ENCODE data around the gene NLRP6. TPM values are rescaled to one million over a fixed set of nuclear protein-coding genes. Genes with fewer than 3 reads are reported as not detected.
"Not testable (repeated sequence)": the region's sequence is repeated elsewhere in the genome, so short reads cannot be mapped to it uniquely, and the experiment has no call there.

NLRP6 gene
- total and polyA plus RNA-seq, 2 experiments from 2014 or later: 1.4 TPM; not detected in 1

- no peaks in the 10 kb centered on the region for H4K20me1 ChIP-seq (ENCODE audit: insufficient read depth, poor library complexity, severe bottlenecking)
- H3K9me3 ChIP-seq (ENCODE audit: low read depth): no peaks in the 10 kb centered on the region
- H3K79me2 ChIP-seq: peaks cover 36% of the 10 kb centered on the region
- no peaks in the 10 kb centered on the region for H3K9me2 ChIP-seq (replicated peaks; ENCODE audit: insufficient read depth)
- TF ChIP-seq CTCF (IDR thresholded peaks at IDR 0.05; ENCODE audit: poor library complexity) (no peak), EZH2 (IDR thresholded peaks at IDR 0.05; ENCODE audit: borderline replicate concordance) (no peak), EZH2phosphoT487 (IDR thresholded peaks at IDR 0.05; ENCODE audit: low read depth, severe bottlenecking, unreplicated experiment) (no peak)
- H3K27ac ChIP-seq: peak overlapping the region; percentile 28
- no peaks in the 10 kb centered on the region for H3K36me3 ChIP-seq (replicated peaks; ENCODE audit: insufficient read depth, low read depth)
- peak overlapping the region; percentile 33 for H3K4me3 ChIP-seq
- no peak overlapping the region for H2AFZ ChIP-seq
- H3K4me1 ChIP-seq (ENCODE audit: insufficient read depth): peaks cover 42% of the 10 kb centered on the region
- DNase-seq (ENCODE audit: low spot score): no peak
- 38% methylated on average over 25 of the region's 32 CpGs for WGBS (ENCODE audit: low lambda C conversion rate, missing lambda C conversion rate)
- H3K4me2 ChIP-seq: peak overlapping the region; percentile 84
- H3K27me3 ChIP-seq: peaks cover 14% of the 10 kb centered on the region
These were observed 37.3 kb downstream of the NLRP6 start for GRCh38 chr11:315516-315994.

GRCh38 chr11:316031-316701, 38.0 kb downstream of the NLRP6 start:
- TF ChIP-seq EZH2phosphoT487 (IDR thresholded peaks at IDR 0.05; ENCODE audit: low read depth, severe bottlenecking, unreplicated experiment): peak; percentile 66
- TF ChIP-seq EZH2 (IDR thresholded peaks at IDR 0.05; ENCODE audit: borderline replicate concordance): peak; percentile 94
- TF ChIP-seq CTCF (IDR thresholded peaks at IDR 0.05; ENCODE audit: poor library complexity): no peak
- Histone ChIP-seq H3K36me3 (replicated peaks; ENCODE audit: insufficient read depth, low read depth) (no peaks in the 10 kb centered on the region), H2AFZ (no peak overlapping the region), H3K9me3 (ENCODE audit: low read depth) (no peaks in the 10 kb centered on the region), H3K4me3 (peak overlapping the region; percentile 33), H3K79me2 (peaks cover 37% of the 10 kb centered on the region), H3K27ac (no peak overlapping the region), H3K27me3 (peaks cover 14% of the 10 kb centered on the region), H3K4me2 (peak overlapping the region; percentile 84), H4K20me1 (ENCODE audit: insufficient read depth, poor library complexity, severe bottlenecking) (no peaks in the 10 kb centered on the region), H3K9me2 (replicated peaks; ENCODE audit: insufficient read depth) (no peaks in the 10 kb centered on the region), H3K4me1 (ENCODE audit: insufficient read depth) (peaks cover 45% of the 10 kb centered on the region)
- no peak for DNase-seq (ENCODE audit: low spot score)
- 9% methylated on average over 43 of the region's 64 CpGs for WGBS (ENCODE audit: low lambda C conversion rate, missing lambda C conversion rate)

- Histone ChIP-seq H3K4me3 (no peak overlapping the region), H3K4me2 (peak overlapping the region; percentile 84), H3K79me2 (peaks cover 37% of the 10 kb centered on the region), H3K27me3 (peaks cover 14% of the 10 kb centered on the region), H2AFZ (no peak overlapping the region), H3K9me3 (ENCODE audit: low read depth) (no peaks in the 10 kb centered on the region), H4K20me1 (ENCODE audit: insufficient read depth, poor library complexity, severe bottlenecking) (no peaks in the 10 kb centered on the region), H3K4me1 (ENCODE audit: insufficient read depth) (peaks cover 42% of the 10 kb centered on the region), H3K27ac (no peak overlapping the region), H3K36me3 (replicated peaks; ENCODE audit: insufficient read depth, low read depth) (no peaks in the 10 kb centered on the region), H3K9me2 (replicated peaks; ENCODE audit: insufficient read depth) (no peaks in the 10 kb centered on the region)
- no peak for TF ChIP-seq EZH2 (IDR thresholded peaks at IDR 0.05; ENCODE audit: borderline replicate concordance)
- TF ChIP-seq CTCF (IDR thresholded peaks at IDR 0.05; ENCODE audit: poor library complexity): no peak
- no peak for TF ChIP-seq EZH2phosphoT487 (IDR thresholded peaks at IDR 0.05; ENCODE audit: low read depth, severe bottlenecking, unreplicated experiment)
- 37% methylated on average over 7 of the region's 7 CpGs for WGBS (ENCODE audit: low lambda C conversion rate, missing lambda C conversion rate)
- DNase-seq (ENCODE audit: low spot score): no peak
These were observed 38.7 kb downstream of the NLRP6 start for GRCh38 chr11:316891-317301.

- H3K4me1 ChIP-seq (ENCODE audit: insufficient read depth): peaks cover 33% of the 10 kb centered on the region
These were observed 39.6 kb downstream of the NLRP6 start for GRCh38 chr11:317668-318404.

GRCh38 chr11:318405-319120, 40.4 kb downstream of the NLRP6 start:
- WGBS (ENCODE audit: low lambda C conversion rate, missing lambda C conversion rate): 8% methylated on average over 8 of the region's 79 CpGs
- H3K9me2 ChIP-seq (replicated peaks; ENCODE audit: insufficient read depth); H4K20me1 ChIP-seq (ENCODE audit: insufficient read depth, poor library complexity, severe bottlenecking); H3K4me3 ChIP-seq; H3K36me3 ChIP-seq (replicated peaks; ENCODE audit: insufficient read depth, low read depth); H2AFZ ChIP-seq; DNase-seq (ENCODE audit: low spot score); H3K9me3 ChIP-seq (ENCODE audit: low read depth): not testable (repeated sequence)
- peak overlapping the region; percentile 100 for H3K27ac ChIP-seq
- H3K79me2 ChIP-seq: peaks cover 37% of the 10 kb centered on the region
- H3K4me2 ChIP-seq: peak overlapping the region; percentile 89
- H3K4me1 ChIP-seq (ENCODE audit: insufficient read depth): peaks cover 26% of the 10 kb centered on the region
- peaks cover 14% of the 10 kb centered on the region for H3K27me3 ChIP-seq

More at GRCh38 chr11:317668-318404, 39.6 kb downstream of the NLRP6 start:
- WGBS (ENCODE audit: low lambda C conversion rate, missing lambda C conversion rate): 44% methylated on average over 9 of the region's 30 CpGs
- H3K9me2 ChIP-seq (replicated peaks; ENCODE audit: insufficient read depth); H3K36me3 ChIP-seq (replicated peaks; ENCODE audit: insufficient read depth, low read depth); H4K20me1 ChIP-seq (ENCODE audit: insufficient read depth, poor library complexity, severe bottlenecking); H2AFZ ChIP-seq; DNase-seq (ENCODE audit: low spot score); H3K27ac ChIP-seq; H3K9me3 ChIP-seq (ENCODE audit: low read depth); H3K4me3 ChIP-seq: not testable (repeated sequence)
- Histone ChIP-seq H3K79me2 (peaks cover 37% of the 10 kb centered on the region), H3K4me2 (peak overlapping the region; percentile 45), H3K27me3 (peaks cover 14% of the 10 kb centered on the region)

Measured in hepatocyte (in vitro differentiated cells).